ENCODE results near the gene CPAMD8. TPM values are rescaled to one million over a fixed set of nuclear protein-coding genes. Genes with fewer than 3 reads are reported as not detected.
A peak's percentile ranks its signal among the peaks of the same experiment; 100 is the strongest.

CPAMD8 gene
- total RNA-seq, 1 experiment from 2014 or later, result 0.34 TPM

- Histone ChIP-seq H3K4me1 (replicated peaks) (no peaks in the 10 kb centered on the region), H3K9me3 (replicated peaks) (peaks cover 6% of the 10 kb centered on the region; the same call in 1 of the 2 replicates), H3K4me3 (no peak overlapping the region), H3K27ac (no peak overlapping the region), H3K27me3 (replicated peaks) (no peaks in the 10 kb centered on the region), H3K36me3 (no peaks in the 10 kb centered on the region)
- no peak for DNase-seq (ENCODE audit: low read depth in 1 of 2, low spot score in 2 of 2)
These were observed 98.7 kb downstream of the CPAMD8 start for GRCh38 chr19:16927883-16928282.

- Histone ChIP-seq H3K27me3 (replicated peaks) (no peaks in the 10 kb centered on the region), H3K4me1 (replicated peaks) (no peaks in the 10 kb centered on the region), H3K4me3 (no peak overlapping the region), H3K27ac (no peak overlapping the region), H3K36me3 (no peaks in the 10 kb centered on the region), H3K9me3 (replicated peaks) (peaks cover 6% of the 10 kb centered on the region; the same call in 1 of the 2 replicates)
- no peak for DNase-seq (ENCODE audit: low read depth in 1 of 2, low spot score in 2 of 2)
These were observed 103.7 kb downstream of the CPAMD8 start for GRCh38 chr19:16922949-16923348.

- Histone ChIP-seq H3K27me3 (replicated peaks) (no peaks in the 10 kb centered on the region; the same call in 1 of the 2 replicates), H3K4me1 (replicated peaks) (no peaks in the 10 kb centered on the region), H3K36me3 (no peaks in the 10 kb centered on the region), H3K4me3 (no peak overlapping the region), H3K27ac (no peak overlapping the region), H3K9me3 (replicated peaks) (peaks cover 6% of the 10 kb centered on the region; the same call in 1 of the 2 replicates)
- no peak for DNase-seq (ENCODE audit: low read depth in 1 of 2, low spot score in 2 of 2)
These were observed 104.0 kb downstream of the CPAMD8 start for GRCh38 chr19:16922592-16922934.

- Histone ChIP-seq H3K9me3 (replicated peaks) (peaks cover 6% of the 10 kb centered on the region; the same call in 1 of the 2 replicates), H3K27me3 (replicated peaks) (peaks cover 5% of the 10 kb centered on the region), H3K36me3 (no peaks in the 10 kb centered on the region), H3K4me3 (no peak overlapping the region), H3K4me1 (replicated peaks) (no peaks in the 10 kb centered on the region), H3K27ac (no peak overlapping the region)
- DNase-seq (ENCODE audit: low read depth in 1 of 2, low spot score in 2 of 2), result no peak
These were observed 104.6 kb downstream of the CPAMD8 start for GRCh38 chr19:16921766-16922591.

- DNase-seq (ENCODE audit: low read depth in 1 of 2, low spot score in 2 of 2), result peak; percentile 16 to 70
- Histone ChIP-seq H3K9me3 (replicated peaks) (peaks cover 6% of the 10 kb centered on the region; the same call in 1 of the 2 replicates), H3K4me3 (no peak overlapping the region), H3K36me3 (no peaks in the 10 kb centered on the region), H3K27ac (no peak overlapping the region), H3K27me3 (replicated peaks) (peaks cover 8% of the 10 kb centered on the region), H3K4me1 (replicated peaks) (no peaks in the 10 kb centered on the region)
These were observed 105.6 kb downstream of the CPAMD8 start for GRCh38 chr19:16920816-16921529.

- Histone ChIP-seq H3K4me3 (no peak overlapping the region), H3K36me3 (no peaks in the 10 kb centered on the region), H3K4me1 (replicated peaks) (no peaks in the 10 kb centered on the region), H3K27me3 (replicated peaks) (peaks cover 8% of the 10 kb centered on the region), H3K9me3 (replicated peaks) (no peaks in the 10 kb centered on the region), H3K27ac (no peak overlapping the region)
- DNase-seq (ENCODE audit: low read depth in 1 of 2, low spot score in 2 of 2), result no peak
These were observed 107.1 kb downstream of the CPAMD8 start for GRCh38 chr19:16919496-16919895.

- H3K4me3 ChIP-seq, result no peak overlapping the region
- no peak overlapping the region for H3K27ac ChIP-seq
- H3K9me3 ChIP-seq (replicated peaks), result peaks cover 12% of the 10 kb centered on the region
- peaks cover 8% of the 10 kb centered on the region for H3K27me3 ChIP-seq (replicated peaks)
- no peak for DNase-seq (ENCODE audit: low read depth in 1 of 2, low spot score in 2 of 2)
- H3K4me1 ChIP-seq (replicated peaks), result no peaks in the 10 kb centered on the region
- no peaks in the 10 kb centered on the region for H3K36me3 ChIP-seq
These were observed 109.2 kb downstream of the CPAMD8 start for GRCh38 chr19:16917401-16917800.

GRCh38 chr19:16915734-16916133 lies 110.9 kb downstream of the CPAMD8 start:
- Histone ChIP-seq H3K36me3 (no peaks in the 10 kb centered on the region), H3K9me3 (replicated peaks) (peaks cover 15% of the 10 kb centered on the region), H3K4me1 (replicated peaks) (no peaks in the 10 kb centered on the region)

GRCh38 chr19:16915135-16915534 lies 111.5 kb downstream of the CPAMD8 start:
- Histone ChIP-seq H3K4me3 (no peak overlapping the region), H3K4me1 (replicated peaks) (no peaks in the 10 kb centered on the region), H3K27me3 (replicated peaks) (peaks cover 8% of the 10 kb centered on the region), H3K9me3 (replicated peaks) (peaks cover 15% of the 10 kb centered on the region), H3K36me3 (no peaks in the 10 kb centered on the region), H3K27ac (no peak overlapping the region)
- DNase-seq (ENCODE audit: low read depth in 1 of 2, low spot score in 2 of 2), result no peak

More at GRCh38 chr19:16915734-16916133, 110.9 kb downstream of the CPAMD8 start:
- peaks cover 8% of the 10 kb centered on the region for H3K27me3 ChIP-seq (replicated peaks)
- H3K27ac ChIP-seq, result no peak overlapping the region
- no peak for DNase-seq (ENCODE audit: low read depth in 1 of 2, low spot score in 2 of 2)
- no peak overlapping the region for H3K4me3 ChIP-seq

- peaks cover 15% of the 10 kb centered on the region for H3K9me3 ChIP-seq (replicated peaks)
These were observed 112.2 kb downstream of the CPAMD8 start for GRCh38 chr19:16914421-16914820.

GRCh38 chr19:16912780-16913179 lies 113.8 kb downstream of the CPAMD8 start:
- H3K27me3 ChIP-seq (replicated peaks), result peaks cover 8% of the 10 kb centered on the region
- H3K9me3 ChIP-seq (replicated peaks), result peaks cover 15% of the 10 kb centered on the region
- H3K4me1 ChIP-seq (replicated peaks), result no peaks in the 10 kb centered on the region

More at GRCh38 chr19:16914421-16914820, 112.2 kb downstream of the CPAMD8 start:
- H3K27ac ChIP-seq, result no peak overlapping the region
- DNase-seq (ENCODE audit: low read depth in 1 of 2, low spot score in 2 of 2), result no peak
- H3K4me1 ChIP-seq (replicated peaks), result no peaks in the 10 kb centered on the region
- peaks cover 8% of the 10 kb centered on the region for H3K27me3 ChIP-seq (replicated peaks)
- H3K4me3 ChIP-seq, result no peak overlapping the region
- no peaks in the 10 kb centered on the region for H3K36me3 ChIP-seq

GRCh38 chr19:16911046-16911445 lies 115.6 kb downstream of the CPAMD8 start:
- no peak overlapping the region for H3K27ac ChIP-seq
- peaks cover 15% of the 10 kb centered on the region for H3K9me3 ChIP-seq (replicated peaks)
- DNase-seq (ENCODE audit: low read depth in 1 of 2, low spot score in 2 of 2), result no peak
- no peaks in the 10 kb centered on the region for H3K36me3 ChIP-seq
- no peaks in the 10 kb centered on the region for H3K4me1 ChIP-seq (replicated peaks)
- no peak overlapping the region for H3K4me3 ChIP-seq
- H3K27me3 ChIP-seq (replicated peaks), result no peaks in the 10 kb centered on the region

More at GRCh38 chr19:16912780-16913179, 113.8 kb downstream of the CPAMD8 start:
- Histone ChIP-seq H3K36me3 (no peaks in the 10 kb centered on the region), H3K27ac (no peak overlapping the region), H3K4me3 (no peak overlapping the region)
- DNase-seq (ENCODE audit: low read depth in 1 of 2, low spot score in 2 of 2), result no peak

GRCh38 chr19:16908759-16909158 lies 117.9 kb downstream of the CPAMD8 start:
- H3K9me3 ChIP-seq (replicated peaks), result peaks cover 17% of the 10 kb centered on the region
- no peak overlapping the region for H3K27ac ChIP-seq
- H3K4me1 ChIP-seq (replicated peaks), result no peaks in the 10 kb centered on the region
- H3K36me3 ChIP-seq, result no peaks in the 10 kb centered on the region
- no peak overlapping the region for H3K4me3 ChIP-seq
- no peaks in the 10 kb centered on the region for H3K27me3 ChIP-seq (replicated peaks)
- no peak for DNase-seq (ENCODE audit: low read depth in 1 of 2, low spot score in 2 of 2)

- Histone ChIP-seq H3K27ac (no peak overlapping the region), H3K9me3 (replicated peaks) (0 out of 2 replicates have a peak, but pooled peaks cover 3% of the 10 kb centered on the region), H3K4me1 (replicated peaks) (no peaks in the 10 kb centered on the region), H3K36me3 (no peaks in the 10 kb centered on the region), H3K4me3 (no peak overlapping the region), H3K27me3 (replicated peaks) (no peaks in the 10 kb centered on the region)
- DNase-seq (ENCODE audit: low read depth in 1 of 2, low spot score in 2 of 2), result no peak
These were observed 122.0 kb downstream of the CPAMD8 start for GRCh38 chr19:16904599-16904998.

Measured in SJSA1 (cell line).